NOMO-1 treated with dmso at 0.1 percent for 144 hours (cell line): ENCODE results near the gene MRPL47.
A peak's percentile ranks its signal among the peaks of the same experiment; 100 is the strongest.
"Not testable (repeated sequence)": the region's sequence is repeated elsewhere in the genome, so short reads cannot be mapped to it uniquely, and the experiment has no call there.

Experiments used
- DNase-seq: peaks from one replicate; lab custom pipeline; 2025; ENCODE audit not compliant: unreplicated experiment; lab: John Stamatoyannopoulos, UW

MRPL47 gene

GRCh38 chr3:179604321-179605078, at the start of gene MRPL47, which contains the start of gene NDUFB5:
Gene MRPL47, minus strand, starts transcription at chr3:179604638. Its CDS starts 14 bp downstream, at chr3:179604624.
Gene NDUFB5, plus strand, starts transcription at chr3:179604794. Its CDS starts 22 bp downstream, at chr3:179604816.
- peak; percentile 98 for DNase-seq

DNA sequence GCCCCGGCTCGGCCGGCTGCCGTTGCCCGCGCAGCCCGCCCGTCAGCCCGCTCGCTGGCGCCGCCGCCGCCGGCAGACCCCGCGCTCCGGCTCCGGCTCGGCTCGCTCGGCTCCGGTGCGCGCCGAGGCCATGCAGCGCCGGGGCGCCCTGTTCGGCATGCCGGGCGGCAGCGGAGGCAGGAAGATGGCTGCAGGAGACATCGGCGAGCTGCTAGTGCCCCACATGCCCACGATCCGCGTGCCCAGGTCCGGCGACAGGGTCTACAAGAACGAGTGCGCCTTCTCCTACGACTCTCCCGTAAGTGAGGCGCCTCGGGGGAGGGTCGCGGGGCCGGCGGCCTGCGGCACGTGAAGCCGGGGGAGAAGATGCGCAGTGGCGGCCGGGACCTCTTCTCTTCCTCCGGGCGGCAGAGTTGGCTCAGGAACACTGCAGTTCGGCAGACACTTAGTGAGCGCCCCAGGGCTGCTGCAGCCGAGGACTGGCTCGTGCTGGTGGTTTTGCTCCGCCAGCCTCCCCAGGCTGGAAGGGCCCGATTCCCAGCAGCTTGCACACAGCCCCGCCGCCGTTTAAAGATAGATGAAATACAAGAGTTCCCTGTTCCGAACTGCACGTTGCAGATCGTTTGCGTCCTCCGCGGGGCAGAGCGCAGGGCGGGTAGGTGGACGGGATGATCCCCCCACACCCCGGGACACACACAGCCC, 48.8 kb upstream of the MRPL47 start:
- peak; percentile 52 for DNase-seq

DNA sequence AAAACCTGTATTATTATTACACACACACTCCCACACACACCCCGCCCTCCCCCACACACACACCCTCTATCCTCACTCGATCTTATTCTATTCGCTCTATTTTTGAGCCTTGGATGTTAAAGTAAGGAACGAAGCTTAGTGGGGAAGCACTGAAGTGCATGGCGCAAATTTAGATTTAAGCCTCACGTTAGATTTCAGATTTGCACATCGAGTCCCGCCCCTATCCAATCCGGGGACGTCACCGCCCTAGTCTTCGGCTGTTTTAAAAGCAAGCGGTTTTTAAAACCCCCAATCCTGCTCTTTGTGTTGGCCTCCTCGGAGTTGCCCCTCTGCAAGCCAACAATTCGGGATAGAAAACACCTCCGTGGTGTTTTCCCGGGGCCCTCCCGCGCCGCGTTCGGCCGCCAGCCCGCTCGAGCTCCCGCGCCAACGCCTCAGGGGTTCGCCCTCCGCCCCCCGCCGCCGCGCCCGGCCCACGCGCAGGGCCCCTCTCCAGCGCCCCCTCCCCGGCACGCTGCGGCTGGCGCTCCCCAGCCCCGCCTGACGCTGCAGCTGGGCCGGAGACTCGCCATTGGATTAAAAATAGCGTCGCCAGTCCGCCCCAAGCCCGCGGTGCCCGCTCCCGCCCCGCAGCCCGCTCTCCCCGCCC, 48.1 kb upstream of the MRPL47 start, which contains the start of gene USP13:
USP13 (plus strand) TSS at position 594 of the 649 bp plus-strand sequence. CDS start 186 bp downstream, outside the sequence.
- peak; percentile 62 for DNase-seq

DNA sequence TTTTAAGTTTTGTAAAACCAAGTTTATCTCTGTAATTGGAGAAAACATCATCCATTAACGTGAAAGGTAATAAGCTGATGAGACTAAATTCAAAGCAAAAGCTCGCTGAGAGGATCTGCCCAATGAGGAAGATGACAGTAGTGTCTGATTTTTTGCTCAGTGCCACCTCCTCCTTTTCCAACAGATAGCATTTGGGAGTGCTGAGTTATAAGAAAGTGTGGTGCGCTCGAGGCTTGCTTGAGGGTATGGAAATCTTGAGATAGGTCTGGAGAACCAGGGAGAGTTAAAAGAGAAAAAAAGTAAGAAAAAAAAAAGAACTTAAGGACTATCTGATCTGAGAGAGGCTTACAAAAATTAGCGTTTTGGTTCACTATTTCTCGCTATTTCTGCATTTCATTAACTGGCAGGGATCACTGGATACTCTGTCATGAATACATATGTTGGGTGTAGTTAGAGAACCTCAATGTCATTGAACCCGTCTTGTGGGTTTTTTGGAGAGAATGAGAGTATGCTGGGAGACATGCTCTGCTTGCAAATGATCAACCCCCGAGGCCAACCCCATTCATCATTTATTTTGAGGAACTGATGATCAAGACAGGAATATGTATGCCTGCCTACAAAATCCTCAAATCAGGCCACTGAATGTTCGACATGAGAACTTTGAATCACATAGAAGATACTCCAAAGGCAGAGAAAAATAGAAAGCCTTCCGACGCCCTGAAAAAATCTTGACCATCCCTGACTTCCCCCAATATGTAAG, 47.4 kb upstream of the MRPL47 start:
- DNase-seq = no peak

GRCh38 chr3:179646177-179646576, 41.7 kb upstream of the MRPL47 start:
- DNase-seq = no peak

DNA sequence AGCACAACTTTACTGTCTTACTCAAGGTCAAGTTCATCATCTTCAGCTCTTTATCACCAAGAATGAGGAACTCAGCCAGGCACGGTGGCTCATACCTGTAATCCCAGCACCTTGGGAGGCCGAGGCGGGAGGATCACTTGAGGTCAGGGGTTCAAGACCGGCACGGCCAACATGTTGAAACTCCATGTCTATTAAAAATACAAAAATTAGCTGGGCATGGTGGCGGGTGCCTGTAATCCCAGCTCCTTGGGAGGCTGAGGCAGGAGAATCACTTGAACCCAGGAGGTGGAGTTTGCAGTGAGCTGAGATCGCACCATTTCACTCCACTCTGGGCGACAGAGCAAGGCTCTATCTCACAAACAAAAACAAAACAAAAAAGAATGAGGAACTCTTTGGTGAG, 39.4 kb upstream of the MRPL47 start:
- DNase-seq = not testable (repeated sequence)

DNA sequence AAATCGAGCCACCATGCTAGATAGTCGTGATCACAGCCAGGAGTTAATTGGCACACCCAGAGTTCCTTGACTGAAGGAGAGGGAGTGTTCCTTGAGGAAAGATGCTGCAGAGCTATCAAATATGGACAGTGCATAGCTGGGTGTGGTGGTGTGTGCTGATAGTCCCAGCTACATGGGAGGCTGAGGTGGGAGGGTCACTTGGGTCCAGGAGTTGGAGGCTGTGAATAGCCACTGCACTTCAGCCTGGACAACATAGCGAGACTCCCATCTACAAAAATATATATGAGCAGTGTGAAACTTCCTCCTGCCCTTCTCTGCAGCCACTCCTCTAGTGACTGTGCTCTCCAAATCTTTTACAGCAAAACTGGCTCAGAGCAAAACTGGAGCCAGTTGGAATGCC, 38.4 kb upstream of the MRPL47 start:
- DNase-seq = no peak

GRCh38 chr3:179640469-179640868, 36.0 kb upstream of the MRPL47 start:
- no peak for DNase-seq

DNA sequence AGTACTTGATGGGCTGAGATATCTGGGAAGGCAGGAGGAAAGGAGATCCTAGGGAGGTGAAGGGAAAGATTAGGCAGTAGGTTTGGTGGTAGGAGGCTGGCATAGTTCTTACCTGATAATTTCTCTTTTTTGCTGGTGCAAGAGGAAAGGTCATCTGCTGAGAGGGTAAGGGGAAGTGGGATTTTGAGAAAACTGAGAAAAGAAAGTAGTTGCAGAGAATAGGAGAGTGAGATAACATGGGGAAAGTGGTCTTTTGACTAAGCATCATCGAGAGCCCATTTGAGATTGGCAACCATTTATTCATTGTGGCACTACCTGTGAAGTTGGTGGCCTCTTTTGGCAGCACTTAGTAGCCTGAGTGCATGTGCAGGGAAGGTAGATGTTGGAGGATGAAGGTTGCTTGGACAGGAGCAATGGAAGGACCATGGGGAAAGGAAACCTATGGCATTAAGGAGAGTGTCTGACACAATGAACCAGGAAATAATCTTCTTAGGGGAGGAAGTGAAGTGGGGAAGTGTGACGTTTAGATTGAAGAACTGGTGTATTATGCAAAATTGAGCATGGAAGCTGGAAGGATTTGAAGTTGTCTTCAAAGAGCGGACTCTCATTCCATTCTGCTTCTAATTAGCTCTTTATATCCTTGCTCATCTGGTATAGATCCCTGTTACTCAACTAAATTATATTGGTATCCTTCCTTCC, 26.5 kb upstream of the MRPL47 start:
- no peak for DNase-seq

GRCh38 chr3:179624451-179624850, 20.0 kb upstream of the MRPL47 start:
- no peak for DNase-seq

DNA sequence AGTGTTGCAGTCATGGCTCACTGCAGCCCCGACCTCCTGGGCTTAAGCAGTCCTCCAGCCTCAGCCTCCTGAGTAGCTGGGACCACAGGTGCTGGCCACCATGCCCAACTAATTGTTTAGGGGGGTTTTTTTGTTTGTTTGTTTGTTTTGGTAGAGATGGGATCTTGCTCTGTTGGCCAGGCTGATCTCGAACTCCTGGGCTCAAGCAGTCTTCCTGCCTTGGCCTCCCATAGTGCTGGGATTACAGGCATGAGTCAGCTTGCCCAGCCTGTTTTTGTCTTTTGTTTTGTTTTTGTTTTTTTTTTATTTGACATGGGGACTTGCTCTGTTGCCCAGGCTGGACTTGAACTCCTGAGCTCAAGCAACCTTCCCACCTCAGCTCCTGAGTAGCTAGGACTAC, 17.6 kb upstream of the MRPL47 start:
- DNase-seq = no peak

DNA sequence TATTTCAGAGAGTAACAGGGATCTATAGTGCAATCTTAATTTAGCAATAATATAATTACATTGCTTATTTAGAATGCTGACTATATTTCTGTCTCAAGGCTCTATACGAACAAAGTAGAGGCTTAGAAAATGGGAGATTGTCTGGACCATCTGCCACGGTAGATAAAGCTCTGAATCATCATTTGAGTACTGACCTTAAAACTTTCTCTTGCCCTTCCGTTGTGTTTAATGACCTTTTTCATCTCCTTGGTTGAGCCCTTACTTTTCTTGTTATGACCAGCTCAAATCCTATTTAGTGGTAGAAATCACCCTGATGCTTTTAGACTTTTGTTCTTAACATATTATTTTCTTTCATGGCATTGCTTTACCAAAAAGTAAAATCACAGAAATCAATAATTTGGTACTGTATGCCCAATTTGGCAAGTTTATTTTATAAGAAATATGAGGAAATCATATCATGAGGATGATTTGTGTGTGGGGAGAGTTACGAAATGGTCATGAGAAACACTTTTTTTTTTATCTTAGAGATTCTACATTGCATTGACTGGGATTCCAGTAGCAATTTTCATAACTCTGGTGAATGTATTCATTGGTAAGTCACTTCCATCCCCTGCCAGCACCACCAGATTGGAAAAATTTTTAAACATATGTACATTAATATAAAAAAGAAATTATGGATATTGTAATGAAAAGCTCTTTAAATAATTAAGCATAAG, 11.2 kb upstream of the MRPL47 start:
- no peak for DNase-seq

DNA sequence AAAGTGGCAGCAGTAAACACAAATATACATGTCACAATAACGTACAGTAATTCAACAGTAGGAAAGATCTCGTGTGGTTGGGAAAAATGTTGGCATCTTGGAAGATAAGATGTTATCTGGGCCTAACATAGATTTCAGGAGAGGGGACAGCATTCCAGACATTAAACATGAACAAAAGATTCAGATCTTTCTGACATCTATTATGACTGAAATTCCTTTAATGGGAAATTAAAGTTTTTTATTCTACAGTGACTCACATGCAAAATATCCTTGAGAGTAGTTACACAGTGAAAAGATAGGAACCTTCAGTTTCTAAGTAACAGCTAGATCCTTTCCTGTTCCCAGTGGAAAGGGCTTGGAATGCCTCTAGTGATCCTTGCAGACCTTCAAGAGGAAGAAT, 9.4 kb upstream of the MRPL47 start:
- no peak for DNase-seq

DNA sequence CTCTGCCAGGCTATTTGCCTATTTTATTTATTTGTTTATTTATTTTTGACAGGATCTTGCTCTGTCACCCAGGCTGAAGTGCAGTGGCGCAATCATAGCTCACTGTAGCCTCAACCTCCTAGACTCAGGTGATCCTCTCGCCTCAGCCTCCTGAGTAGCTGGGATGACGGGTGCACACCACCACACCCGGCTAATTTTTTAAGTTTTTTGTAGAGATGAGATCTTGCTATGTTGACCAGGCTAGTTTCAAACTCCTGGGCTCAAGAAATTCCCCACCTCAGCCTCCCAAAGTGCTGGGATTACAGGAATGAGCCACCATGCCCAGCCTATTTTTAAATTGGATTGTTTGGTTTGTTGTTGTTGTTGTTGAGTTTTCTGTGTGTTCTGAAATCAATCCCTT, 5.6 kb upstream of the MRPL47 start:
- no peak for DNase-seq

- DNase-seq = peak; percentile 62
Observed at GRCh38 chr3:179608931-179609720, 4.7 kb upstream of the MRPL47 start.

GRCh38 chr3:179606534-179607085, 2.2 kb upstream of the MRPL47 start:
- peak; percentile 27 for DNase-seq

DNA sequence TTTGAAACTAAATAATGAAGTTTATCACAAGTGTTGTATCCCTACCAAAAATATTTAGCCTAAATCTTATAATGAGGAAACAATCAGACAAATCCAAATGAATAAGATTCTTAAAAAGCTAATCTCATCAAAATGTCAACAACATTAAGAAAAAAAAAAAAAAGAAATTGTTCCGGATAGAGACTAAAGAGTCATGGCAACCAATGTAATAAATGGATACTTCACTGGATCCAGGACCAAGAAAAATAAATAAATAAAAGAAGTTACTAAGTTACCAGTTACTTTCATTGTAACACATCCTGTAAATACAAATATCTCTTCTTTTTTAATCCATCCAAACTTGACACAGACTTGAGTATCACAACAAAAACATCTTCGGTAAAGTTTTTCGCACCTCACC, 607 bp downstream of the MRPL47 start:
- no peak for DNase-seq

GRCh38 chr3:179603321-179603720, 1.1 kb downstream of the MRPL47 start:
- DNase-seq = peak; percentile 17

GRCh38 chr3:179599531-179599930, 4.9 kb downstream of the MRPL47 start:
- no peak for DNase-seq
